Tibial nerve (tissue), 3 donors: Measurements from ENCODE around the gene CARD9.

Source experiments
- POLR2A ChIP-seq, 2 donors: fragments of 450-650 bp; IDR thresholded peaks; one replicate each; pipeline ENCODE4 v1.6.1; 2017; ENCODE audit warnings: antibody characterized with exemption in 2 of 2, mild to moderate bottlenecking in 2 of 2, moderate library complexity in 2 of 2
- TF ChIP-seq, protein P1 (sequence below), 5 experiments: fragments of 200-600 bp in 3 of 5; fragments of 450-650 bp in 2 of 5; sonication (generic) in 3 of 5; IDR thresholded peaks; one replicate each; pipeline ENCODE4 v1.5.1; 2016 to 2019; ENCODE audit warnings: antibody characterized with exemption in 5 of 5, mild to moderate bottlenecking in 3 of 5, moderate library complexity in 2 of 5

DNA sequence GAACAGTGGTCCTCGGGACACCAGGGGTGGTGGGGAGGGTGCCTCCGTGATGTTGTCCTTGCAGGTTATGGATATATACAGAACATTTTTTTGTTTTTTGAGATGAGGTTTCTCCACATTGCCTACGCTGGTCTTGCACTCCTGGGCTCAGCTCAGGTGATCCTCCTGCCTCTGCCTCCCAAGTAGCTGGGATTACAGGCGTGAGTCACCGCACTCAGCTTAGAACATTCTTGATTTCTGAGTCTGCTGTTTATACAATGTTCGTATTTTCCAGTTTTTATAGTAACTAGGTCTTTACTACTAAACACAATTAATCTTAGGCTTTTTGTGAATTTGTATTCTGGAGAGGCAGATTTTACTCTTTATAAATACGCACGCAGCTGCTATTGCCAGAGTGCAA, 43.0 kb upstream of the CARD9 start:
- TF ChIP-seq, protein P1, sequence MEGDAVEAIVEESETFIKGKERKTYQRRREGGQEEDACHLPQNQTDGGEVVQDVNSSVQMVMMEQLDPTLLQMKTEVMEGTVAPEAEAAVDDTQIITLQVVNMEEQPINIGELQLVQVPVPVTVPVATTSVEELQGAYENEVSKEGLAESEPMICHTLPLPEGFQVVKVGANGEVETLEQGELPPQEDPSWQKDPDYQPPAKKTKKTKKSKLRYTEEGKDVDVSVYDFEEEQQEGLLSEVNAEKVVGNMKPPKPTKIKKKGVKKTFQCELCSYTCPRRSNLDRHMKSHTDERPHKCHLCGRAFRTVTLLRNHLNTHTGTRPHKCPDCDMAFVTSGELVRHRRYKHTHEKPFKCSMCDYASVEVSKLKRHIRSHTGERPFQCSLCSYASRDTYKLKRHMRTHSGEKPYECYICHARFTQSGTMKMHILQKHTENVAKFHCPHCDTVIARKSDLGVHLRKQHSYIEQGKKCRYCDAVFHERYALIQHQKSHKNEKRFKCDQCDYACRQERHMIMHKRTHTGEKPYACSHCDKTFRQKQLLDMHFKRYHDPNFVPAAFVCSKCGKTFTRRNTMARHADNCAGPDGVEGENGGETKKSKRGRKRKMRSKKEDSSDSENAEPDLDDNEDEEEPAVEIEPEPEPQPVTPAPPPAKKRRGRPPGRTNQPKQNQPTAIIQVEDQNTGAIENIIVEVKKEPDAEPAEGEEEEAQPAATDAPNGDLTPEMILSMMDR (IDR thresholded peaks at IDR 0.05), result no peak
- no peak for TF ChIP-seq POLR2A (IDR thresholded peaks at IDR 0.05)
